Measurements from ENCODE around the gene FBLN5.

Gene FBLN5

GRCh38 chr14:91942946-91943345 is 4.5 kb downstream of the FBLN5 start:
- TF ChIP-seq HDGF (IDR thresholded peaks at IDR 0.05; ENCODE audit: borderline replicate concordance) (no peak), L3MBTL2 (conservative IDR thresholded peaks at IDR 0.05) (no peak), NFRKB (IDR thresholded peaks at IDR 0.05) (no peak), BHLHE40 (IDR thresholded peaks at IDR 0.05; ENCODE audit: borderline replicate concordance) (no peak), SP1 (IDR thresholded peaks at IDR 0.05) (no peak), ELF4 (IDR thresholded peaks at IDR 0.05) (no peak), FOXM1 (IDR thresholded peaks at IDR 0.05; ENCODE audit: borderline replicate concordance) (no peak), FOXK2 (IDR thresholded peaks at IDR 0.05) (no peak), ZNF384 (IDR thresholded peaks at IDR 0.05) (no peak), TARDBP (IDR thresholded peaks at IDR 0.05) (no peak), ARNT (IDR thresholded peaks at IDR 0.05) (no peak), PKNOX1 (IDR thresholded peaks at IDR 0.05) (no peak), SUZ12 (IDR thresholded peaks at IDR 0.05) (no peak), CTBP1 (IDR thresholded peaks at IDR 0.05; ENCODE audit: borderline replicate concordance) (no peak), FOXA1 (IDR thresholded peaks at IDR 0.05) (no peak), LEF1 (IDR thresholded peaks at IDR 0.05; ENCODE audit: borderline replicate concordance) (no peak)
- ChIA-PET POLR2A (no interaction called here), CTCF (interaction anchor here (0.6 to 1.2 kb wide), 2 partner anchors 54 to 442 kb away, joined by 3 to 8 read pairs; no protein-coding TSS in a partner anchor)
- DNase-seq (ENCODE audit: extremely low spot score) = no peak

GRCh38 chr14:91942128-91942527 is 5.4 kb downstream of the FBLN5 start:
- DNase-seq (ENCODE audit: extremely low spot score) = no peak
- TF ChIP-seq CTBP1 (IDR thresholded peaks at IDR 0.05; ENCODE audit: borderline replicate concordance) (no peak), FOXM1 (IDR thresholded peaks at IDR 0.05; ENCODE audit: borderline replicate concordance) (no peak), SUZ12 (IDR thresholded peaks at IDR 0.05) (no peak)
- ChIA-PET CTCF (no interaction called here), POLR2A (no interaction called here)

GRCh38 chr14:91940209-91940608 is 7.3 kb downstream of the FBLN5 start:
- DNase-seq (ENCODE audit: extremely low spot score) = no peak
- CTCF ChIA-PET = no interaction called here
- TF ChIP-seq LEF1 (IDR thresholded peaks at IDR 0.05; ENCODE audit: borderline replicate concordance) (no peak), ARNT (IDR thresholded peaks at IDR 0.05) (no peak), FOXK2 (IDR thresholded peaks at IDR 0.05) (no peak), FOXM1 (IDR thresholded peaks at IDR 0.05; ENCODE audit: borderline replicate concordance) (no peak), HDGF (IDR thresholded peaks at IDR 0.05; ENCODE audit: borderline replicate concordance) (no peak), TARDBP (IDR thresholded peaks at IDR 0.05) (no peak), ZNF384 (IDR thresholded peaks at IDR 0.05) (no peak), PKNOX1 (IDR thresholded peaks at IDR 0.05) (no peak), BHLHE40 (IDR thresholded peaks at IDR 0.05; ENCODE audit: borderline replicate concordance) (no peak), SUZ12 (IDR thresholded peaks at IDR 0.05) (no peak), FOXA1 (IDR thresholded peaks at IDR 0.05) (no peak), NFRKB (IDR thresholded peaks at IDR 0.05) (no peak), ELF4 (IDR thresholded peaks at IDR 0.05) (no peak), L3MBTL2 (conservative IDR thresholded peaks at IDR 0.05) (no peak), SP1 (IDR thresholded peaks at IDR 0.05) (no peak), CTBP1 (IDR thresholded peaks at IDR 0.05; ENCODE audit: borderline replicate concordance) (no peak)
- POLR2A ChIA-PET = no interaction called here

GRCh38 chr14:91935586-91935985 is 11.9 kb downstream of the FBLN5 start:
- ChIA-PET CTCF (interaction anchor here (0.8 kb wide), 1 partner anchor 10 kb away, joined by 3 read pairs; no protein-coding TSS in a partner anchor), POLR2A (no interaction called here)
- DNase-seq (ENCODE audit: extremely low spot score) = no peak
- TF ChIP-seq FOXA1 (IDR thresholded peaks at IDR 0.05) (no peak), SP1 (IDR thresholded peaks at IDR 0.05) (no peak), ARNT (IDR thresholded peaks at IDR 0.05) (no peak), FOXK2 (IDR thresholded peaks at IDR 0.05) (no peak), ZNF384 (IDR thresholded peaks at IDR 0.05) (no peak), HDGF (IDR thresholded peaks at IDR 0.05; ENCODE audit: borderline replicate concordance) (no peak), ELF4 (IDR thresholded peaks at IDR 0.05) (no peak), PKNOX1 (IDR thresholded peaks at IDR 0.05) (no peak), TARDBP (IDR thresholded peaks at IDR 0.05) (no peak), L3MBTL2 (conservative IDR thresholded peaks at IDR 0.05) (no peak), FOXM1 (IDR thresholded peaks at IDR 0.05; ENCODE audit: borderline replicate concordance) (no peak)

- ChIA-PET POLR2A (no interaction called here), CTCF (interaction anchor here (1.3 kb wide), 1 partner anchor 22 kb away, joined by 3 read pairs; no protein-coding TSS in a partner anchor)
- no peak for DNase-seq (ENCODE audit: extremely low spot score)
- no peak for TF ChIP-seq HDGF (IDR thresholded peaks at IDR 0.05; ENCODE audit: borderline replicate concordance)
- no peak for TF ChIP-seq CTBP1 (IDR thresholded peaks at IDR 0.05; ENCODE audit: borderline replicate concordance)
- TF ChIP-seq ELF4 (IDR thresholded peaks at IDR 0.05) = no peak
- no peak for TF ChIP-seq SP1 (IDR thresholded peaks at IDR 0.05)
- TF ChIP-seq LEF1 (IDR thresholded peaks at IDR 0.05; ENCODE audit: borderline replicate concordance) = no peak
- TF ChIP-seq SUZ12 (IDR thresholded peaks at IDR 0.05) = no peak
- TF ChIP-seq TARDBP (IDR thresholded peaks at IDR 0.05) = no peak
- no peak for TF ChIP-seq PKNOX1 (IDR thresholded peaks at IDR 0.05)
- no peak for TF ChIP-seq NFRKB (IDR thresholded peaks at IDR 0.05)
- TF ChIP-seq ZNF384 (IDR thresholded peaks at IDR 0.05) = no peak
- TF ChIP-seq FOXA1 (IDR thresholded peaks at IDR 0.05) = no peak
- no peak for TF ChIP-seq BHLHE40 (IDR thresholded peaks at IDR 0.05; ENCODE audit: borderline replicate concordance)
- TF ChIP-seq FOXK2 (IDR thresholded peaks at IDR 0.05) = no peak
- no peak for TF ChIP-seq FOXM1 (IDR thresholded peaks at IDR 0.05; ENCODE audit: borderline replicate concordance)
- no peak for TF ChIP-seq L3MBTL2 (conservative IDR thresholded peaks at IDR 0.05)
Measured at GRCh38 chr14:91934554-91935285, 12.8 kb downstream of the FBLN5 start.
